SK-N-SH (cell line): ENCODE data around the gene DRD4. TPM values are rescaled to one million over a fixed set of nuclear protein-coding genes. Genes with fewer than 3 reads are reported as not detected.

Experiments used
- CTCF ChIA-PET: fragments of 300-600, 350-600 bp; formaldehyde crosslinking; extraction: SDS; loops from one replicate; lab custom pipeline; 2021; lab: Yijun Ruan, JAX
- POLR2A ChIA-PET: fragments of 350-600 bp; sonication (Branson Sonifier 250); formaldehyde crosslinking; extraction: SDS; loops from one replicate; lab custom pipeline; 2020; ENCODE audit warnings: antibody characterized with exemption, inconsistent platforms; lab: Yijun Ruan, JAX
- DNase-seq: peaks from one replicate; pipeline ENCODE4 v3.0.0; 2012
- H2AFZ ChIP-seq: fragments of 200-600 bp; sonication (generic); 2 replicates; pipeline ENCODE4 v1.8.1; 2016; ENCODE audit warnings: antibody characterized with exemption, mild to moderate bottlenecking, low read depth
- H3F3A ChIP-seq: fragments of 200-600 bp; sonication (generic); replicated peaks from 2 replicates; pipeline ENCODE3; 2016; ENCODE audit warnings: antibody characterized with exemption, mild to moderate bottlenecking; ENCODE audit not compliant: insufficient read depth
- H3K27ac ChIP-seq, 2 experiments: fragments of 200-500 bp in 1 of 2; fragments of 200-600 bp in 1 of 2; sonication (Bioruptor generic) in 1 of 2; sonication (generic), shearing (Covaris generic) in 1 of 2; 2 replicates each; pipeline versions ENCODE4 v1.5.1 to v1.6.1; 2014 to 2016; ENCODE audit warnings: low read depth in 2 of 2, inconsistent platforms in 1 of 2, low read length in 1 of 2, mild to moderate bottlenecking in 1 of 2, mixed read lengths in 1 of 2
- H3K27me3 ChIP-seq: fragments of 200-600 bp; sonication (generic), shearing (Covaris generic); 2 replicates; pipeline ENCODE4 v1.6.1; 2016; ENCODE audit warnings: mixed run types; ENCODE audit not compliant: insufficient read depth
- H3K36me3 ChIP-seq, 2 experiments: fragments of 200-500 bp in 1 of 2; fragments of 200-600 bp in 1 of 2; sonication (Bioruptor generic) in 1 of 2; sonication (generic) in 1 of 2; replicated peaks in 1 of 2; 2 replicates each; pipeline versions ENCODE3 to v1.5.1; 2014 to 2016; ENCODE audit warnings: low read length in 1 of 2, mild to moderate bottlenecking in 1 of 2; ENCODE audit not compliant: insufficient read depth in 2 of 2, control insufficient read depth in 1 of 2
- H3K4me1 ChIP-seq, 2 experiments: fragments of 200-500 bp in 1 of 2; fragments of 200-600 bp in 1 of 2; sonication (Bioruptor generic) in 1 of 2; sonication (generic), shearing (Covaris generic) in 1 of 2; 2 replicates each; pipeline versions ENCODE4 v1.5.1 to v1.6.1; 2014 to 2016; ENCODE audit warnings: low read depth in 1 of 2, low read length in 1 of 2, mixed run types in 1 of 2; ENCODE audit not compliant: insufficient read depth in 2 of 2, control insufficient read depth in 1 of 2
- H3K4me2 ChIP-seq: fragments of 200-600 bp; sonication (generic), shearing (Covaris generic); 2 replicates; pipeline ENCODE4 v1.6.1; 2017; ENCODE audit warnings: mixed run types
- H3K4me3 ChIP-seq, 2 experiments: fragments of 200-500 bp in 1 of 2; fragments of 200-600 bp in 1 of 2; sonication (Bioruptor generic) in 1 of 2; sonication (generic), shearing (Covaris generic) in 1 of 2; 2 replicates each; pipeline versions ENCODE4 v1.5.1 to v1.8.1; 2014 to 2016; ENCODE audit warnings: low read depth in 2 of 2, inconsistent platforms in 1 of 2, low read length in 1 of 2, mild to moderate bottlenecking in 1 of 2, mixed read lengths in 1 of 2, moderate library complexity in 1 of 2
- H3K79me2 ChIP-seq: fragments of 200-600 bp; sonication (generic); 2 replicates; pipeline ENCODE4 v1.8.1; 2017; ENCODE audit warnings: mild to moderate bottlenecking; ENCODE audit not compliant: insufficient read depth
- H3K9ac ChIP-seq: fragments of 200-600 bp; sonication (generic); 2 replicates; pipeline ENCODE4 v1.6.1; 2017; ENCODE audit warnings: mixed run types
- H3K9me2 ChIP-seq: fragments of 200-600 bp; sonication (generic); 2 replicates; pipeline ENCODE4 v1.6.1; 2017; ENCODE audit warnings: mixed run types
- H3K9me3 ChIP-seq: fragments of 200-600 bp; sonication (generic); 2 replicates; pipeline ENCODE4 v1.6.1; 2017; ENCODE audit warnings: mixed run types, mild to moderate bottlenecking, moderate library complexity
- H4K20me1 ChIP-seq: fragments of 200-600 bp; sonication (generic); 2 replicates; pipeline ENCODE4 v1.6.1; 2017; ENCODE audit warnings: mild to moderate bottlenecking, mixed run types; ENCODE audit not compliant: insufficient read depth
- CHD2 ChIP-seq: fragments of 150-350 bp; IDR thresholded peaks from 2 replicates; pipeline ENCODE4 v1.6.1; 2018; ENCODE audit warnings: low read length; ENCODE audit not compliant: partially characterized antibody
- ELF1 ChIP-seq: IDR thresholded peaks from 2 replicates; pipeline ENCODE4 v1.4.0; 2012
- FOXM1 ChIP-seq: IDR thresholded peaks from 2 replicates; pipeline ENCODE4 v1.4.0; 2012; ENCODE audit warnings: low read depth, mild to moderate bottlenecking
- GABPA ChIP-seq: IDR thresholded peaks from 2 replicates; pipeline ENCODE4 v1.4.0; 2012; ENCODE audit warnings: low read depth, mild to moderate bottlenecking
- JUND ChIP-seq: IDR thresholded peaks from 2 replicates; pipeline ENCODE4 v1.4.0; 2012
- MEF2A ChIP-seq: IDR thresholded peaks from 2 replicates; pipeline ENCODE4 v1.4.0; 2012; ENCODE audit warnings: low read depth, borderline replicate concordance
- NRF1 ChIP-seq: IDR thresholded peaks from 2 replicates; pipeline ENCODE4 v1.6.1; 2012; ENCODE audit warnings: low read depth, mild to moderate bottlenecking, low read length
- RFX5 ChIP-seq: IDR thresholded peaks from 2 replicates; pipeline ENCODE4 v1.6.1; 2012; ENCODE audit warnings: mild to moderate bottlenecking, improper control_type of control experiment, low read length
- TAF1 ChIP-seq: IDR thresholded peaks from 2 replicates; pipeline ENCODE4 v1.6.1; 2012; ENCODE audit warnings: low read depth, mild to moderate bottlenecking, low read length, moderate library complexity, borderline replicate concordance
- TCF12 ChIP-seq: IDR thresholded peaks from 2 replicates; pipeline ENCODE4 v1.4.0; 2012
- WGBS: methylation state at CpG from one replicate; pipeline ENCODE4 v1.1.6; 2017; ENCODE audit warnings: low lambda C conversion rate; 5-methylcytosine and 5-hydroxymethylcytosine counted together
- polyA plus RNA-seq, 3 experiments: library from polyadenylated mRNA; depleted of rRNA; stranded (reverse); fragments of >200 nt; gene quantifications; 2 replicates each; pipeline ENCODE4 v1.2.3, GENCODE V29; 2012
- TF ChIP-seq, protein P1 (sequence below): IDR thresholded peaks from 2 replicates; pipeline ENCODE4 v1.4.0; 2012; ENCODE audit warnings: low read depth, borderline replicate concordance
- TF ChIP-seq, protein P2 (sequence below): IDR thresholded peaks from 2 replicates; pipeline ENCODE4 v1.4.0; 2012; ENCODE audit warnings: low read depth
- TF ChIP-seq, protein P3 (sequence below): IDR thresholded peaks from 2 replicates; pipeline ENCODE4 v1.6.1; 2012; ENCODE audit warnings: mild to moderate bottlenecking, low read depth, low read length, moderate library complexity
- TF ChIP-seq, protein P4 (sequence below): fragments of 150-350 bp; IDR thresholded peaks from 2 replicates; pipeline ENCODE4 v1.6.1; 2016; ENCODE audit warnings: mild to moderate bottlenecking, low read depth, low read length
- TF ChIP-seq, protein P5 (sequence below): fragments of 200-600 bp; sonication (generic); IDR thresholded peaks from 2 replicates; pipeline ENCODE4 v1.6.1; 2017; ENCODE audit warnings: antibody characterized with exemption, mild to moderate bottlenecking, moderate library complexity

DRD4 gene
- polyA plus RNA-seq, 1 of the 3 experiments (the other 2 are of a cell fraction), result not detected

DNA sequence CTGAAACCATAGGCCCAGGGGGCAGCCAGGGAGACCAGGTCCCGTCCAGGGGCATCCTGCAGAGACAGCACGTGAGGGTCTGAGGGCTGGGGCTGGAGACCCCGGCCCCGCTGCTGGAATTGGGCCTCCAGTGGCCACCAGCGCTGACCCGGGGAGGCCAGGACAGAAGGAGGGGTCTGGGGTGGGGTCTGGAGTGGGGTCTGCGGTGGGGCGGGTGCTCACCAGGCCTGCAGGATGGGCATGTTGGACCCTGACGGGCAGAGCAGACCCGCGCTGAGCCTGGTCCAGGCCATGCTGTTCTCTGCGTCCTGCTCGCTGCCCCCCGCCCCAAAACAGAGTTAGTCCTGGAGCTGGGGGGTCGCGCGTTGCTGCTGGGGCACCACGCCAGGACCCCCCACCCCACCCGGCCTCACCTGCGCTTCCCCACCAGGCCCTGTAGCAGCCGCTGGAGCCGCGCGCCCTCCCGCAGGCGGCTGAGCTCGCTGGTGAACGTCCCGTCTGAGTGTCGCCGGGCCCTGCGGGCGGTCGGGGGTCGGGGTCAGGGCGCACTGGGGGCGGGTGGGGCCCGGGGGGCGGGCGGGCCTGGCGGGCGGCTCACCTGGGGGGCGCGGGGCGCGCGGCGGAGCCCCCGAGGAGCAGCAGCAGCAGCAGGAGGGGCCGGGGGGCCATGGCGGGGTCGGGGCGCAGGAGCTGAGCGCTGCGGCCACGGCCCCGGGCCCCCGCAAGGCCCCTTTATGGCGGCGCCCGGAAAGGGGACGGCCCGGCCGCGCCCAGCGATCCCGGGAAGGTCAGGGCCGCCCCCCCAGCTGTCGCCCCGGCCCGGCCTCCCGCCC lies 10.4 kb upstream of the DRD4 start, which contains the start of gene SCT:
SCT (minus strand) TSS at position 707 of the 833 bp plus-strand sequence; CDS start at position 669, 38 bp downstream.
- WGBS, result 71% methylated on average over 27 of the region's 72 CpGs
- Histone ChIP-seq H3K79me2 (no peaks in the 10 kb centered on the region; the same call in 1 of the 2 replicates), H3K9me3 (no peaks in the 10 kb centered on the region), H3K27me3 (no peaks in the 10 kb centered on the region), H3K27ac (no peak within 1 kb of the TSS), H3K9me2 (no peaks in the 10 kb centered on the region), H3K9ac (no peak within 1 kb of the TSS), H3K4me3 (no peak within 1 kb of the TSS), H3K4me2 (no peak within 1 kb of the TSS)
- CTCF ChIA-PET, result interaction anchor here (0.6 to 1.2 kb wide), 2 partner anchors 10 to 15 kb away, joined by 3 read pairs; partner anchors contain the start of gene DRD4
- POLR2A ChIA-PET, result no interaction called here
- TF ChIP-seq TAF1 (no peak), FOXM1 (no peak), JUND (no peak), TCF12 (no peak), CHD2 (no peak)
- TF ChIP-seq, protein P1, sequence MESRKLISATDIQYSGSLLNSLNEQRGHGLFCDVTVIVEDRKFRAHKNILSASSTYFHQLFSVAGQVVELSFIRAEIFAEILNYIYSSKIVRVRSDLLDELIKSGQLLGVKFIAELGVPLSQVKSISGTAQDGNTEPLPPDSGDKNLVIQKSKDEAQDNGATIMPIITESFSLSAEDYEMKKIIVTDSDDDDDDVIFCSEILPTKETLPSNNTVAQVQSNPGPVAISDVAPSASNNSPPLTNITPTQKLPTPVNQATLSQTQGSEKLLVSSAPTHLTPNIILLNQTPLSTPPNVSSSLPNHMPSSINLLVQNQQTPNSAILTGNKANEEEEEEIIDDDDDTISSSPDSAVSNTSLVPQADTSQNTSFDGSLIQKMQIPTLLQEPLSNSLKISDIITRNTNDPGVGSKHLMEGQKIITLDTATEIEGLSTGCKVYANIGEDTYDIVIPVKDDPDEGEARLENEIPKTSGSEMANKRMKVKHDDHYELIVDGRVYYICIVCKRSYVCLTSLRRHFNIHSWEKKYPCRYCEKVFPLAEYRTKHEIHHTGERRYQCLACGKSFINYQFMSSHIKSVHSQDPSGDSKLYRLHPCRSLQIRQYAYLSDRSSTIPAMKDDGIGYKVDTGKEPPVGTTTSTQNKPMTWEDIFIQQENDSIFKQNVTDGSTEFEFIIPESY, result no peak
- TF ChIP-seq, protein P2, sequence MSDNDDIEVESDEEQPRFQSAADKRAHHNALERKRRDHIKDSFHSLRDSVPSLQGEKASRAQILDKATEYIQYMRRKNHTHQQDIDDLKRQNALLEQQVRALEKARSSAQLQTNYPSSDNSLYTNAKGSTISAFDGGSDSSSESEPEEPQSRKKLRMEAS, result no peak
- TF ChIP-seq, all 33 proteins: peak for 0
- H3K36me3 ChIP-seq, result peaks cover 0 to 4% of the 10 kb centered on the region in 2 experiments
- no peaks in the 10 kb centered on the region for H3K4me1 ChIP-seq
- H2AFZ ChIP-seq, result no peak within 1 kb of the TSS
- DNase-seq, result no peak
- H3F3A ChIP-seq, result peaks cover 15% of the 10 kb centered on the region
- H4K20me1 ChIP-seq, result no peaks in the 10 kb centered on the region

DNA sequence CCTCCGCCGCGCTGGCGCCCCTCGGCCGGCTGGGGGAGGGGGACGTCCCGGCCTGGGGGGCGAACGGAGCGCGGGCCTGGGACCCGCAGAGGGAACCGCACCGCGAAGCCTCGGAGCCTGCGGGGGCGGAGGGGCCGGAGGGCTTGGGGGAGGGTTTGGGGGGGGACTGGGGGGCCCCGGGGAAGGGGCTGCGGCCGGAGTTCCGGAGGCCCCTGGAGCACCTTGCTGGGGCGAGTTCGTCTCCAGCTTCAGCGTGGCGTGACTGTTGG lies 9.8 kb upstream of the DRD4 start:
- H4K20me1 ChIP-seq, result no peaks in the 10 kb centered on the region
- H3K79me2 ChIP-seq, result no peaks in the 10 kb centered on the region; the same call in 1 of the 2 replicates
- no peaks in the 10 kb centered on the region for H3K4me1 ChIP-seq
- ChIA-PET CTCF (interaction anchor here (1.2 kb wide), 1 partner anchor 9 kb away, joined by 3 read pairs; the partner anchor contains the start of gene DRD4), POLR2A (no interaction called here)
- TF ChIP-seq, protein P3, sequence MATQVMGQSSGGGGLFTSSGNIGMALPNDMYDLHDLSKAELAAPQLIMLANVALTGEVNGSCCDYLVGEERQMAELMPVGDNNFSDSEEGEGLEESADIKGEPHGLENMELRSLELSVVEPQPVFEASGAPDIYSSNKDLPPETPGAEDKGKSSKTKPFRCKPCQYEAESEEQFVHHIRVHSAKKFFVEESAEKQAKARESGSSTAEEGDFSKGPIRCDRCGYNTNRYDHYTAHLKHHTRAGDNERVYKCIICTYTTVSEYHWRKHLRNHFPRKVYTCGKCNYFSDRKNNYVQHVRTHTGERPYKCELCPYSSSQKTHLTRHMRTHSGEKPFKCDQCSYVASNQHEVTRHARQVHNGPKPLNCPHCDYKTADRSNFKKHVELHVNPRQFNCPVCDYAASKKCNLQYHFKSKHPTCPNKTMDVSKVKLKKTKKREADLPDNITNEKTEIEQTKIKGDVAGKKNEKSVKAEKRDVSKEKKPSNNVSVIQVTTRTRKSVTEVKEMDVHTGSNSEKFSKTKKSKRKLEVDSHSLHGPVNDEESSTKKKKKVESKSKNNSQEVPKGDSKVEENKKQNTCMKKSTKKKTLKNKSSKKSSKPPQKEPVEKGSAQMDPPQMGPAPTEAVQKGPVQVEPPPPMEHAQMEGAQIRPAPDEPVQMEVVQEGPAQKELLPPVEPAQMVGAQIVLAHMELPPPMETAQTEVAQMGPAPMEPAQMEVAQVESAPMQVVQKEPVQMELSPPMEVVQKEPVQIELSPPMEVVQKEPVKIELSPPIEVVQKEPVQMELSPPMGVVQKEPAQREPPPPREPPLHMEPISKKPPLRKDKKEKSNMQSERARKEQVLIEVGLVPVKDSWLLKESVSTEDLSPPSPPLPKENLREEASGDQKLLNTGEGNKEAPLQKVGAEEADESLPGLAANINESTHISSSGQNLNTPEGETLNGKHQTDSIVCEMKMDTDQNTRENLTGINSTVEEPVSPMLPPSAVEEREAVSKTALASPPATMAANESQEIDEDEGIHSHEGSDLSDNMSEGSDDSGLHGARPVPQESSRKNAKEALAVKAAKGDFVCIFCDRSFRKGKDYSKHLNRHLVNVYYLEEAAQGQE, result no peak
- TF ChIP-seq ELF1 (no peak), TAF1 (no peak), RFX5 (no peak), GABPA (no peak), FOXM1 (no peak), NRF1 (no peak), MEF2A (no peak)
- TF ChIP-seq, protein P4, sequence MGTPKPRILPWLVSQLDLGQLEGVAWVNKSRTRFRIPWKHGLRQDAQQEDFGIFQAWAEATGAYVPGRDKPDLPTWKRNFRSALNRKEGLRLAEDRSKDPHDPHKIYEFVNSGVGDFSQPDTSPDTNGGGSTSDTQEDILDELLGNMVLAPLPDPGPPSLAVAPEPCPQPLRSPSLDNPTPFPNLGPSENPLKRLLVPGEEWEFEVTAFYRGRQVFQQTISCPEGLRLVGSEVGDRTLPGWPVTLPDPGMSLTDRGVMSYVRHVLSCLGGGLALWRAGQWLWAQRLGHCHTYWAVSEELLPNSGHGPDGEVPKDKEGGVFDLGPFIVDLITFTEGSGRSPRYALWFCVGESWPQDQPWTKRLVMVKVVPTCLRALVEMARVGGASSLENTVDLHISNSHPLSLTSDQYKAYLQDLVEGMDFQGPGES, result no peak
- TF ChIP-seq, protein P5, sequence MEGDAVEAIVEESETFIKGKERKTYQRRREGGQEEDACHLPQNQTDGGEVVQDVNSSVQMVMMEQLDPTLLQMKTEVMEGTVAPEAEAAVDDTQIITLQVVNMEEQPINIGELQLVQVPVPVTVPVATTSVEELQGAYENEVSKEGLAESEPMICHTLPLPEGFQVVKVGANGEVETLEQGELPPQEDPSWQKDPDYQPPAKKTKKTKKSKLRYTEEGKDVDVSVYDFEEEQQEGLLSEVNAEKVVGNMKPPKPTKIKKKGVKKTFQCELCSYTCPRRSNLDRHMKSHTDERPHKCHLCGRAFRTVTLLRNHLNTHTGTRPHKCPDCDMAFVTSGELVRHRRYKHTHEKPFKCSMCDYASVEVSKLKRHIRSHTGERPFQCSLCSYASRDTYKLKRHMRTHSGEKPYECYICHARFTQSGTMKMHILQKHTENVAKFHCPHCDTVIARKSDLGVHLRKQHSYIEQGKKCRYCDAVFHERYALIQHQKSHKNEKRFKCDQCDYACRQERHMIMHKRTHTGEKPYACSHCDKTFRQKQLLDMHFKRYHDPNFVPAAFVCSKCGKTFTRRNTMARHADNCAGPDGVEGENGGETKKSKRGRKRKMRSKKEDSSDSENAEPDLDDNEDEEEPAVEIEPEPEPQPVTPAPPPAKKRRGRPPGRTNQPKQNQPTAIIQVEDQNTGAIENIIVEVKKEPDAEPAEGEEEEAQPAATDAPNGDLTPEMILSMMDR, result no peak
- H3K36me3 ChIP-seq, result peaks cover 0 to 4% of the 10 kb centered on the region in 2 experiments
- no peaks in the 10 kb centered on the region for H3K9me3 ChIP-seq
- no peak overlapping the region for H3K4me2 ChIP-seq
- H3K27me3 ChIP-seq, result no peaks in the 10 kb centered on the region
- H3F3A ChIP-seq, result peaks cover 15% of the 10 kb centered on the region
- no peak overlapping the region for H3K9ac ChIP-seq
- DNase-seq, result no peak
- no peaks in the 10 kb centered on the region for H3K9me2 ChIP-seq
- WGBS, result 84% methylated on average over 26 of the region's 28 CpGs
- H2AFZ ChIP-seq, result no peak overlapping the region
- H3K27ac ChIP-seq, result no peak overlapping the region
- H3K4me3 ChIP-seq, result no peak overlapping the region
